CD4-positive, alpha-beta T cell (primary cell): ENCODE measurements around the gene EDN3. TPM values are rescaled to one million over a fixed set of nuclear protein-coding genes. Genes with fewer than 3 reads are reported as not detected.
"Not testable (repeated sequence)": the region's sequence is repeated elsewhere in the genome, so short reads cannot be mapped to it uniquely, and the experiment has no call there.

Experiments used
- ATAC-seq: fragments of 200-7000 bp; cut with Tn5 transposase; one replicate; pipeline ENCODE4 v1.10.0; 2022; ENCODE audit warnings: mild to moderate bottlenecking; ENCODE audit not compliant: poor library complexity
- CTCF ChIA-PET: fragments of 350-600 bp; sonication (Branson Sonifier 250); formaldehyde crosslinking; loops from one replicate; lab custom pipeline; 2021; ENCODE audit warnings: antibody characterized with exemption, inconsistent platforms; lab: Charles Lee
- POLR2A ChIA-PET: fragments of 350-600 bp; sonication (Branson Sonifier 250); formaldehyde crosslinking; loops from one replicate; lab custom pipeline; 2021; ENCODE audit warnings: antibody characterized with exemption, inconsistent platforms; lab: Charles Lee
- DNase-seq, 14 experiments: peaks; one replicate each; pipeline ENCODE4 v3.0.0-alpha.2; 2013 to 2020; ENCODE audit warnings: mixed read lengths in 2 of 14
- H3K27ac ChIP-seq, 2 donors: one replicate each; pipeline versions ENCODE4 v1.5.1 to v1.7.0; 2013; ENCODE audit warnings: low read length in 2 of 2, low read depth in 1 of 2, mild to moderate bottlenecking in 1 of 2
- H3K27me3 ChIP-seq, 2 experiments: 1 replicate in 1 of 2; 2 replicates in 1 of 2; pipeline versions ENCODE4 v1.6.1 to v1.7.0; 2013; ENCODE audit warnings: low read length in 2 of 2, control low read depth in 1 of 2, mild to moderate bottlenecking in 1 of 2, moderate library complexity in 1 of 2; ENCODE audit not compliant: insufficient read depth in 2 of 2, control insufficient read depth in 1 of 2
- H3K36me3 ChIP-seq: one replicate; pipeline ENCODE4 v1.6.1; 2013; ENCODE audit warnings: low read length, control low read depth; ENCODE audit not compliant: insufficient read depth
- H3K4me1 ChIP-seq: one replicate; pipeline ENCODE4 v1.6.1; 2013; ENCODE audit warnings: low read length, control low read depth; ENCODE audit not compliant: insufficient read depth
- H3K4me3 ChIP-seq: one replicate; pipeline ENCODE4 v1.5.1; 2013; ENCODE audit warnings: mild to moderate bottlenecking, low read length, moderate library complexity
- H3K9me3 ChIP-seq, 2 experiments: 1 replicate in 1 of 2; 2 replicates in 1 of 2; pipeline versions ENCODE4 v1.6.1 to v1.7.0; 2013; ENCODE audit warnings: low read length in 2 of 2, mild to moderate bottlenecking in 2 of 2, control low read depth in 1 of 2, moderate library complexity in 1 of 2; ENCODE audit not compliant: control insufficient read depth in 1 of 2, insufficient read depth in 1 of 2
- H3K27ac Mint-ChIP-seq: one replicate; pipeline ENCODE4 v1.8.0; 2020; ENCODE audit warnings: mixed read lengths
- H3K27me3 Mint-ChIP-seq: one replicate; pipeline ENCODE4 v1.8.0; 2021; ENCODE audit warnings: mixed read lengths
- H3K36me3 Mint-ChIP-seq: one replicate; pipeline ENCODE4 v1.8.0; 2021; ENCODE audit warnings: low read depth, mixed read lengths
- H3K4me1 Mint-ChIP-seq: one replicate; pipeline ENCODE4 v1.8.0; 2021; ENCODE audit warnings: low read depth, mixed read lengths
- H3K4me3 Mint-ChIP-seq: one replicate; pipeline ENCODE4 v1.8.0; 2020; ENCODE audit warnings: mild to moderate bottlenecking, mixed read lengths
- H3K9me3 Mint-ChIP-seq: one replicate; pipeline ENCODE4 v1.8.0; 2020; ENCODE audit warnings: mixed read lengths
- CTCF ChIP-seq: fragments of 200-600 bp; IDR thresholded peaks from one replicate; pipeline ENCODE4 v1.8.0; 2022; ENCODE audit warnings: antibody characterized with exemption, mild to moderate bottlenecking
- intact Hi-C, 2 experiments: fragments of 100-400 bp; cut with DNase I in 1 of 2; cut with micrococcal nuclease in 1 of 2; formaldehyde crosslinking; loops; one replicate each; pipeline versions ENCODE4 v1.15.1 to v1.9.0; 2023 to 2025; cut with DNase I, micrococcal nuclease
- total RNA-seq, 174 experiments: library from RNA in 2 of 174; stranded (reverse) in 2 of 174; gene quantifications; one replicate each; pipeline ENCODE4 v1.2.3 and lab custom pipeline; 2021 to 2026

Gene EDN3
- total RNA-seq, 2 experiments from 2014 or later, result 1.0 to 1.4 TPM

- H3K27ac Mint-ChIP-seq, result no peak overlapping the region
Measured at GRCh38 chr20:59354460-59354859, 54.0 kb downstream of the EDN3 start.

DNA sequence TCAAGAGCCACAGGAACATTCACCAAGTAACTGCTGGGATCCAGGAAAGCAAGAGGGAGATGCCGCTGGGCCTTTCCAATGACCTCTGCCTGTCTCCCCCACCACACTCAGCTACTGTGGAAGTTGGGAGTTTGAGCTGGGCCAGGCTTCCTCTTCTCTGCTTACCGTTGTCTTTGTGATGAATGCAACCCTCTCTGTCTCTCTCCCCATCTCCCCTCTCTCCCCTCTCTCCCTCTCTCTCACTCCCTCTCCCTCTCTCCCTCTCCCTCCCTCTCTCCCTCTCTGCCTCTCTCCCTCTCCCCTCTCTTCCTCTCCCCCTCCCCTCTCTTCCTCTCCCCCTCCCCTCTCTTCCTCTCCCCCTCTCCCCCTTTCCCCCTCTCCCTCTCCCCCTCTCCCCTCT lies 54.8 kb downstream of the EDN3 start:
- CTCF ChIA-PET, result no interaction called here
- H3K4me1 Mint-ChIP-seq, result peaks cover 5% of the 10 kb centered on the region

More at GRCh38 chr20:59354460-59354859, 54.0 kb downstream of the EDN3 start:
- intact Hi-C loops, result no loop called here
- Histone ChIP-seq H3K27ac (no peak overlapping the region), H3K4me3 (no peak overlapping the region), H3K27me3 (peaks cover 0 to 2% of the 10 kb centered on the region in 2 experiments), H3K4me1 (peaks cover 2% of the 10 kb centered on the region), H3K36me3 (no peaks in the 10 kb centered on the region), H3K9me3 (peaks cover 0 to 9% of the 10 kb centered on the region in 2 experiments)
- no peak for TF ChIP-seq CTCF
- no peak overlapping the region for H3K4me3 Mint-ChIP-seq
- DNase-seq, result no peak
- POLR2A ChIA-PET, result no interaction called here
- H3K9me3 Mint-ChIP-seq, result no peaks in the 10 kb centered on the region
- no peaks in the 10 kb centered on the region for H3K27me3 Mint-ChIP-seq
- ATAC-seq, result no peak
- no peaks in the 10 kb centered on the region for H3K36me3 Mint-ChIP-seq
- CTCF ChIA-PET, result no interaction called here
- peaks cover 5% of the 10 kb centered on the region for H3K4me1 Mint-ChIP-seq

DNA sequence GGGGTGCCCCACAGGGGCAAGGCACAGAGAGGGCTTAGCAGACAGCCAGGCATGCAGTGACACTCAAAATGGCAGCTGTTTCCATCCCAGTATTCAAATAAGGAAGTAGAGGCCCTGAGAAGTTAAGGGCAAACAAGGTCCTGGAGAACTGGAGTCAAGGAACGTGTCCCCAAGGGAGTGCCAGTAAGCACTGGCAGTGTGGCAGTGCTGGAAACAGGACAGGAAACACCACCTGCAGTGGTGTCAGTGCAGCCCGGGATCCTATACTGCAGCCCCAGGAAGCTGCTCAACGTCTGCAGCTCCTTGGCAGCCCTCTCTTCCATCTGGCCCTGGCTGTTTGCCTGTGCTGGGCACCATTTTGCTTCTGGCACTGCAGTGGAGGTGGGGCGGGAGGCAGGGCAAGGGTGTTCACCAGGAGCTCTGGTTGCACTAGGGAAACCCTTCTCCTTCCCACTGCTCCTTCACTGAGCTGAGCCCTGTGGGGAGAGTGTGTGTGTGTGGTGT lies 56.3 kb downstream of the EDN3 start:
- Mint-ChIP-seq H3K36me3 (no peaks in the 10 kb centered on the region), H3K4me1 (peaks cover 5% of the 10 kb centered on the region), H3K4me3 (no peak overlapping the region), H3K9me3 (no peaks in the 10 kb centered on the region), H3K27me3 (no peaks in the 10 kb centered on the region), H3K27ac (no peak overlapping the region)
- Histone ChIP-seq H3K27me3 (peaks cover 0 to 2% of the 10 kb centered on the region in 2 experiments), H3K4me3 (no peak overlapping the region), H3K9me3 (peaks cover 0 to 9% of the 10 kb centered on the region in 2 experiments), H3K36me3 (no peaks in the 10 kb centered on the region), H3K4me1 (peaks cover 2% of the 10 kb centered on the region), H3K27ac (no peak overlapping the region)
- no peak for TF ChIP-seq CTCF
- CTCF ChIA-PET, result no interaction called here
- DNase-seq (no peak), ATAC-seq (no peak)
- intact Hi-C loops, result no loop called here
- POLR2A ChIA-PET, result no interaction called here

More for the DNA sequence above, 54.8 kb downstream of the EDN3 start:
- peaks cover 2% of the 10 kb centered on the region for H3K4me1 ChIP-seq
- intact Hi-C loops, result no loop called here
- Mint-ChIP-seq H3K4me3 (no peak overlapping the region), H3K27ac (no peak overlapping the region), H3K27me3 (no peaks in the 10 kb centered on the region), H3K9me3 (no peaks in the 10 kb centered on the region), H3K36me3 (no peaks in the 10 kb centered on the region)
- peaks cover 0 to 9% of the 10 kb centered on the region in 2 experiments for H3K9me3 ChIP-seq
- peaks cover 0 to 2% of the 10 kb centered on the region in 2 experiments for H3K27me3 ChIP-seq
- POLR2A ChIA-PET, result no interaction called here
- no peak overlapping the region for H3K4me3 ChIP-seq
- DNase-seq, result no peak
- H3K27ac ChIP-seq, result no peak overlapping the region
- no peaks in the 10 kb centered on the region for H3K36me3 ChIP-seq
- no peak for TF ChIP-seq CTCF
- ATAC-seq, result no peak

DNA sequence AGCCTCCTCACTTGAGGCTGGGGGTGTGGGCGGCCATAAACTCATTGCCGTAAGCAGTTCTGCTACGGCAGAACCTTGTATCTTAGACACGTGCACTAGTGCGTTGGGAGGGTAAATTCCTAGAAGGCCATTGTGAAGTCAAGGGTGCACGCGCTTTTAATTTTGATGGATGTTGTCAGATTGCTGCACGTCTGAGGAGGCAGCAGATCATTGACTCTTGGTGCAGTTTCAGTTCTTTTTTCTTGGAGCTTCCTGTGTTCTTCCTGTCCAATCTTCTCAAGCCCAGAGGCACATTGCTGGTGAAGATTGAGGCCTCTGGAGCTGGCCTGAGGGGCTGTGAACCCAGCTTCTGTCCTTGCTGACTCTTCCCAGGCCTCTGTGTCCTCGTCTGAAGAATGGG lies 58.4 kb downstream of the EDN3 start:
- H3K27ac Mint-ChIP-seq, H3K4me3 Mint-ChIP-seq, H3K9me3 ChIP-seq, H3K27ac ChIP-seq, intact Hi-C loops, POLR2A ChIA-PET, H3K27me3 Mint-ChIP-seq, H3K4me1 Mint-ChIP-seq, DNase-seq, H3K27me3 ChIP-seq, H3K36me3 Mint-ChIP-seq, H3K4me3 ChIP-seq, ATAC-seq, CTCF ChIA-PET, H3K4me1 ChIP-seq, H3K36me3 ChIP-seq, H3K9me3 Mint-ChIP-seq: not testable (repeated sequence)
